Measurements from ENCODE around the gene TMEM45A.
"Not testable (repeated sequence)": the region's sequence is repeated elsewhere in the genome, so short reads cannot be mapped to it uniquely, and the experiment has no call there.

Gene TMEM45A

GRCh38 chr3:100533176-100533575 is 40.8 kb downstream of the TMEM45A start:
- no peak for DNase-seq (ENCODE audit: low read depth in 3 of 3)

GRCh38 chr3:100535610-100535943 is 43.2 kb downstream of the TMEM45A start:
- DNase-seq (ENCODE audit: low read depth in 3 of 3), result no peak

- DNase-seq (ENCODE audit: low read depth in 3 of 3), result no peak
Observed at GRCh38 chr3:100536093-100536492, 43.7 kb downstream of the TMEM45A start.

- no peak for DNase-seq (ENCODE audit: low read depth in 3 of 3)
Observed at GRCh38 chr3:100537646-100538338, 45.4 kb downstream of the TMEM45A start.

- no peak for DNase-seq (ENCODE audit: low read depth in 3 of 3)
Observed at GRCh38 chr3:100538339-100538706, 45.9 kb downstream of the TMEM45A start.

GRCh38 chr3:100540791-100541334 is 48.4 kb downstream of the TMEM45A start:
- no peak for DNase-seq (ENCODE audit: low read depth in 3 of 3)

GRCh38 chr3:100541428-100541827 is 49.0 kb downstream of the TMEM45A start:
- DNase-seq (ENCODE audit: low read depth in 3 of 3), result not testable (repeated sequence)

GRCh38 chr3:100545371-100545770 is 53.0 kb downstream of the TMEM45A start:
- no peak for DNase-seq (ENCODE audit: low read depth in 3 of 3)

GRCh38 chr3:100546020-100546744 is 53.8 kb downstream of the TMEM45A start:
- no peak for DNase-seq (ENCODE audit: low read depth in 3 of 3)

- DNase-seq (ENCODE audit: low read depth in 3 of 3), result no peak
Observed at GRCh38 chr3:100548053-100548452, 55.6 kb downstream of the TMEM45A start.

- no peak for DNase-seq (ENCODE audit: low read depth in 3 of 3)
Observed at GRCh38 chr3:100553618-100554372, 61.4 kb downstream of the TMEM45A start.

- no peak for DNase-seq (ENCODE audit: low read depth in 3 of 3)
Observed at GRCh38 chr3:100554373-100554676, 61.9 kb downstream of the TMEM45A start.

GRCh38 chr3:100556673-100557310 is 64.4 kb downstream of the TMEM45A start:
- no peak for DNase-seq (ENCODE audit: low read depth in 3 of 3)

GRCh38 chr3:100558233-100558632 is 65.8 kb downstream of the TMEM45A start:
- DNase-seq (ENCODE audit: low read depth in 3 of 3), result no peak

GRCh38 chr3:100560426-100560825 is 68.0 kb downstream of the TMEM45A start:
- no peak for DNase-seq (ENCODE audit: low read depth in 3 of 3)

GRCh38 chr3:100561459-100562158 is 69.2 kb downstream of the TMEM45A start:
- no peak for DNase-seq (ENCODE audit: low read depth in 3 of 3)

GRCh38 chr3:100562224-100562857 is 69.9 kb downstream of the TMEM45A start:
- no peak for DNase-seq (ENCODE audit: low read depth in 3 of 3)

- no peak for DNase-seq (ENCODE audit: low read depth in 3 of 3)
Observed at GRCh38 chr3:100563228-100563627, 70.8 kb downstream of the TMEM45A start.

- no peak for DNase-seq (ENCODE audit: low read depth in 3 of 3)
Observed at GRCh38 chr3:100563652-100564211, 71.3 kb downstream of the TMEM45A start.

GRCh38 chr3:100570811-100571210 is 78.4 kb downstream of the TMEM45A start:
- DNase-seq (ENCODE audit: low read depth in 3 of 3), result no peak

GRCh38 chr3:100574536-100574935 is 82.1 kb downstream of the TMEM45A start:
- no peak for DNase-seq (ENCODE audit: low read depth in 3 of 3)

Measured in stimulated activated CD4-positive, alpha-beta T cell treated with anti-CD3 and anti-CD28 coated beads, TNF-alpha, amount 100 ng/mL, for 48 hours (primary cell).